Loucy (cell line): ENCODE measurements around the gene CCDC39.

ENCODE experiments used
- H2AFZ ChIP-seq: fragments of 200-600 bp; sonication (generic); 2 replicates; pipeline ENCODE4 v1.6.0; 2016; ENCODE audit warnings: antibody characterized with exemption, mild to moderate bottlenecking, low read length, moderate library complexity
- H3F3A ChIP-seq: fragments of 200-600 bp; 2 replicates; pipeline ENCODE4 v1.6.0; 2016; ENCODE audit warnings: antibody characterized with exemption, low read depth, mild to moderate bottlenecking
- H3K27me3 ChIP-seq: fragments of 200-600 bp; sonication (generic); 2 replicates; pipeline ENCODE4 v1.6.1; 2014; ENCODE audit warnings: low read length, mild to moderate bottlenecking; ENCODE audit not compliant: insufficient read depth, poor library complexity, severe bottlenecking
- H3K36me3 ChIP-seq: fragments of 200-600 bp; sonication (generic); 2 replicates; pipeline ENCODE4 v1.6.1; 2016; ENCODE audit warnings: low read length; ENCODE audit not compliant: insufficient read depth
- H3K4me1 ChIP-seq: fragments of 200-600 bp; sonication (generic); 2 replicates; pipeline ENCODE4 v1.5.1; 2014; ENCODE audit warnings: low read length, mild to moderate bottlenecking; ENCODE audit not compliant: insufficient read depth, poor library complexity, severe bottlenecking
- H3K4me2 ChIP-seq: fragments of 200-600 bp; sonication (generic); 2 replicates; pipeline ENCODE4 v1.6.0; 2014; ENCODE audit warnings: antibody characterized with exemption, low read length, low read depth, mild to moderate bottlenecking; ENCODE audit not compliant: poor library complexity, severe bottlenecking
- H3K4me3 ChIP-seq: fragments of 200-600 bp; sonication (generic); 2 replicates; pipeline ENCODE4 v1.5.1; 2014; ENCODE audit warnings: low read length, mild to moderate bottlenecking, mixed read lengths; ENCODE audit not compliant: poor library complexity, severe bottlenecking
- H3K79me2 ChIP-seq: fragments of 200-600 bp; sonication (generic); 2 replicates; pipeline ENCODE4 v1.6.1; 2014; ENCODE audit warnings: low read length; ENCODE audit not compliant: insufficient read depth
- H3K9ac ChIP-seq: fragments of 200-600 bp; sonication (generic); 2 replicates; pipeline ENCODE4 v1.6.0; 2014; ENCODE audit warnings: mild to moderate bottlenecking, low read depth, low read length, moderate library complexity; ENCODE audit not compliant: poor library complexity, severe bottlenecking
- H3K9me2 ChIP-seq: fragments of 200-600 bp; sonication (generic); replicated peaks from 2 replicates; pipeline ENCODE4 v1.6.1; 2016; ENCODE audit warnings: low read depth, low read length, mixed read lengths
- H3K9me3 ChIP-seq: fragments of 200-600 bp; sonication (generic); 2 replicates; pipeline ENCODE4 v1.6.1; 2014; ENCODE audit warnings: mild to moderate bottlenecking, antibody characterized with exemption, low read length, low read depth; ENCODE audit not compliant: insufficient read depth
- H4K20me1 ChIP-seq: fragments of 200-600 bp; sonication (generic); 2 replicates; pipeline ENCODE4 v1.6.0; 2014; ENCODE audit warnings: antibody characterized with exemption, low read length, mild to moderate bottlenecking; ENCODE audit not compliant: insufficient read depth, poor library complexity, severe bottlenecking
- CTCF ChIP-seq: fragments of 200-600 bp; sonication (generic); conservative IDR thresholded peaks from 2 replicates; pipeline ENCODE4 v1.5.1; 2014; ENCODE audit warnings: mild to moderate bottlenecking, antibody characterized with exemption, low read length
- EZH2phosphoT487 ChIP-seq: fragments of 200-600 bp; IDR thresholded peaks from 2 replicates; pipeline ENCODE4 v1.6.1; 2018; ENCODE audit warnings: antibody characterized with exemption, mild to moderate bottlenecking, moderate library complexity, borderline replicate concordance

The CCDC39 gene

GRCh38 chr3:180612364-180612763, 66.9 kb downstream of the CCDC39 start:
- no peak overlapping the region for H3K4me2 ChIP-seq
- no peaks in the 10 kb centered on the region for H3F3A ChIP-seq
- H3K79me2 ChIP-seq: no peaks in the 10 kb centered on the region
- TF ChIP-seq CTCF: no peak
- no peak for TF ChIP-seq EZH2phosphoT487
- no peak overlapping the region for H3K4me3 ChIP-seq
- no peaks in the 10 kb centered on the region for H3K27me3 ChIP-seq
- no peaks in the 10 kb centered on the region for H3K4me1 ChIP-seq
- no peaks in the 10 kb centered on the region for H3K36me3 ChIP-seq
- no peaks in the 10 kb centered on the region for H3K9me2 ChIP-seq
- no peak overlapping the region for H2AFZ ChIP-seq
- H3K9ac ChIP-seq: no peak overlapping the region
- H4K20me1 ChIP-seq: no peaks in the 10 kb centered on the region
- H3K9me3 ChIP-seq: no peaks in the 10 kb centered on the region

DNA sequence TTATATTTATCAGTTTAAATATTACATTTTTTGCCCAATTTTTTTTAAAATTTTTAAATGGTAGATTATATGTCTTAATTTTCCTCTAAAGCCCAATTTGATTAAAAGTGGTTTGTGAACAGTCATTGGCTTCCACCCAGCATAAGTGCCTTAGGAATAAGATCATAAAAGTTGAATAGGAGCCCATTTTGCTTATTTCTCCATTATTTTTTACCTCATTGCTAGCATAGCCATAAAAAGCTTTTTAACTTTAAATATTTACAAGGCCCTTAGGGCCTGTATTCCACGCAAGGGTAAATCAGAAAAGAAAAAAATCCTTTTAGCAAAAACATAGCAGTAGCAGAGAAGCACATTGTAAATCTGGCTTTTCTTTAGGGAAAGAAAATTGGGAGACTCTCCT, 68.3 kb downstream of the CCDC39 start:
- H4K20me1 ChIP-seq: no peaks in the 10 kb centered on the region
- no peaks in the 10 kb centered on the region for H3K27me3 ChIP-seq
- no peaks in the 10 kb centered on the region for H3K79me2 ChIP-seq
- H3K9me2 ChIP-seq: no peaks in the 10 kb centered on the region
- H2AFZ ChIP-seq: no peak overlapping the region
- no peak overlapping the region for H3K9ac ChIP-seq
- no peaks in the 10 kb centered on the region for H3K4me1 ChIP-seq
- no peak overlapping the region for H3K4me2 ChIP-seq
- no peak for TF ChIP-seq EZH2phosphoT487
- TF ChIP-seq CTCF: no peak
- no peaks in the 10 kb centered on the region; the same call in 1 of the 2 replicates for H3F3A ChIP-seq
- H3K4me3 ChIP-seq: no peak overlapping the region
- H3K9me3 ChIP-seq: no peaks in the 10 kb centered on the region
- H3K36me3 ChIP-seq: no peaks in the 10 kb centered on the region

DNA sequence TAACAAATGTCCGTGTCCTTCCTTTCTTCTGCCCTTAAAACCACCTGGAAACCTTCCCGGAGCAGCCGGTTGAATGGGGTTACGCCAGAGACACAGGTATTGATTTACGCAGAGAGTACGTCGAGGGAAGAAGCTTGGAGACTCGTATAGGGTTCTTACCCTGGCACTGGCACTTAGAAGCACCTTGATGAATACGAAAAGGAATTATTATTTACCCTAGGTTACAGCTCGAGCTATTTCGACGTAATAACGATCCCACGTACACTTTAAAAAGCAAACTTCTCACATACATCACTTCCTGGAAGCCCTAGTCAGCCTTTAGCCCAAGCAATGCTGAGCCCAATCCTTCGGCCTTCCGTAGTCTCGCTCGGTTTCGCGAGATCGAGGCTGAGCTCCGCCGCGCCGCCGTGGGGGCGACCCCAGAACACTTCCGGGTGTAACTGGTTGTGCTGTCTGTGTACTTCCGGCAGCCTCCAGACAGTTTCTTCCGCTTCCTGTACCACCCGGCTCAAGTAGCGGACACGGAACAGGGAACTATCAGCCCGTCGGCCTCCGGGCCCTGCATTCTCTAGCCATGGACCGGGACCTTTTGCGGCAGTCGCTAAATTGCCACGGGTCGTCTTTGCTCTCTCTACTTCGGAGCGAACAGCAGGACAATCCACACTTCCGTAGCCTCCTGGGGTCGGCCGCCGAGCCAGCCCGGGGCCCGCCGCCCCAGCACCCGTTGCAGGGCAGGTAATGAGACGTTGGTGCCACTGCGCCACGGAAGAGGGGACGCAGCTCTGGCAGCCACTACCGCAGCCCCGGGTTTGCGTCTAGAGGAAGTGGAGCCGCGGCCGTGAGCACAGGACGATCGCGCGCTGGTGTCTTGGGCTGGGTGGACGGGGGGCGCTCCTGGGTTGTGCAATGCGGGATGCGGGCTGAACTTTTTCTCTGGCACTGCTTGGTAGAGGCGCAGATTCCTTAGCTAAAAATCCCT, 77.3 kb downstream of the CCDC39 start, which contains the start of gene TTC14:
Gene TTC14, plus strand, starts transcription at position 476 of the 979 bp plus-strand sequence. Its CDS starts 99 bp downstream, at position 575.
- Histone ChIP-seq H3K36me3 (no peaks in the 10 kb centered on the region), H3K4me2 (no peak within 1 kb of the TSS), H3K27me3 (no peaks in the 10 kb centered on the region), H3K4me3 (no peak within 1 kb of the TSS), H2AFZ (no peak within 1 kb of the TSS), H3K9me3 (no peaks in the 10 kb centered on the region), H3K9ac (no peak within 1 kb of the TSS), H3K79me2 (no peaks in the 10 kb centered on the region), H3K9me2 (no peaks in the 10 kb centered on the region), H4K20me1 (no peaks in the 10 kb centered on the region), H3K4me1 (no peaks in the 10 kb centered on the region), H3F3A (no peaks in the 10 kb centered on the region; the same call in 1 of the 2 replicates)
- no peak for TF ChIP-seq CTCF
- TF ChIP-seq EZH2phosphoT487: no peak
